GM19324 (cell line): Measurements from ENCODE around the gene GHDC.
"Not testable (repeated sequence)": the region's sequence is repeated elsewhere in the genome, so short reads cannot be mapped to it uniquely, and the experiment has no call there.

Source experiments
- ATAC-seq: cut with Tn5 transposase; IDR thresholded peaks from one replicate; pipeline ENCODE4 v1.9.1; 2021; ENCODE audit warnings: mild to moderate bottlenecking, moderate library complexity; ENCODE audit not compliant: unreplicated experiment, low FRiP score

GHDC gene

GRCh38 chr17:42159796-42160530 is 34.3 kb downstream of the GHDC start:
- no peak for ATAC-seq

DNA sequence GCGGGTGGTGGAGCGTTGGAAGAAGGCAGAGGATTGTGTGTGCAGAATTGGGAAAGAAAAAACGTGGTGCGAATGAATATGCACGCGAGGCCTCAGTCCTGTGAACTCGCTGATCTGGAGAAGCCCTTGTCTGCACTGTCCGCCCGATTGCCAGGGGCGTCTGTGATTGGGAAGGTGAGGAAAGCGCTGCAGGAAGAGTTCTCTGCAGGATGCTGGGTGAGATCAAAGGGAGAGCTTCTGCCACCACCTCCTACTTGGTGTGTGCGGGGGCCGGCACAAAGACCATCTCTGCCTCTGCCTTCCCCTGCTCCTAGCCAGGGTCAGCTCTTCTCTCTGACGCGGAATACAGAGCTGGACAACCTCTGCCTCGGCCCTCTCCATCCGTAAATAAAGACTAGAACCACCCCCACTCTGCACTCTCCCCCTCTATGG is 38.7 kb downstream of the GHDC start:
- no peak for ATAC-seq

GRCh38 chr17:42153919-42154742 is 40.2 kb downstream of the GHDC start:
- ATAC-seq, result no peak

DNA sequence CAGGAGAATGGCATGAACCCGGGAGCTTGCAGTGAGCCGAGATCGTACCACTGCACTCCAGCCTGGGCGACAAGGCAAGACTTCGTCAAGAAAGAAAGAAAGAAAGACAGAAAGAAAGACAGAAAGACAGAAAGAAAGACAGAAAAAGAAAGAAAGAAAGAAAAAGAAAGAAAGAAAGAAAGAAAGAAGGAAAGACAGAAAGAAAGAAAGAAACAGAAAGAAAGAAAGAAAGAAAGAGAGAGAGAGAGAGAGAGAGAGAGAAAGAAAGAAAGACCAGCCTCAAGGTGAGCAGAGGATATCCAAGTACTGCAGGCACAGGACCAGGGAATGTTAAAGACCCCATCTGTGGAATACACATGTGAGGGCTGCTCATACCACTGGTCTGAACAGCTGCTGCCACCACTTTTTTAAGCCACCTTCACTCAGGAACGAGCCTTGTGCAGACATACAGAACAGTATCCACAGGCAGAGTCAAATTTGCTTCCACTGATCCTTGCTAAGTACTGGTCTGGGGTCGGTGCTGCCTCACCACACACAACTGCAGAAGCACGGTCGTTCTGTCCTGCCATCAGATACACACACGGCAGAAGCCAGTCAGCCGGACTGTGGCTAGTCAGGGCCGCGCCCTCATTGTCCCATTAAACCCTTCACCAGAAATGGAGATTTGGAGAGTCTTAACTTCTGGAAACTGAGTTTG is 47.2 kb downstream of the GHDC start:
- no peak for ATAC-seq

GRCh38 chr17:42143138-42143537 is 51.2 kb downstream of the GHDC start:
- not testable (repeated sequence) for ATAC-seq

GRCh38 chr17:42142371-42142896 is 51.9 kb downstream of the GHDC start:
- no peak for ATAC-seq

GRCh38 chr17:42141382-42141781 is 52.9 kb downstream of the GHDC start:
- no peak for ATAC-seq

DNA sequence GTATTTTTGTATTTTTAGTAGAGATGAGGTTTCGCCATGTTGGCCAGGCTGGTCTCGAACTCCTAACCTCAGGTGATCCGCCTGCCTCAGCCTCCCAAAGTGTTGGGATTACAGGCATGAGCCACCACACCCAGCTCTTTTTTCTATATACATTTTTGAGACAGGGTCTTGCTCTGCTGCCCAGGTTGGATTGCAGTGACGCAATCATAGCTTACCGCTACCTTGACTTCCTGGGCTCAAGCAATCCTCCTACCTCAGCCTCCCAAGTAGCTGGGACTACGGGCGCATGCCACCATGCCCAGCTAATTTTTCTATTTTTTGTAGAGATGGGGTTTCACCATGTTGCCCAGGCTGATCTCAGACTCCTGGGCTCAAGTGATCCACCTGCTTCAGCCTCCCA is 53.6 kb downstream of the GHDC start:
- ATAC-seq, result not testable (repeated sequence)
